Activated gamma-delta T cell treated with Interleukin-2 at 50 U/mL for 16 hours (primary cell): ENCODE data around the gene SIK1.
"Not testable (repeated sequence)": the region's sequence is repeated elsewhere in the genome, so short reads cannot be mapped to it uniquely, and the experiment has no call there.

ENCODE experiments used
- DNase-seq: peaks from one replicate; pipeline ENCODE4 v3.0.0-alpha.2; 2020

Gene SIK1

DNA sequence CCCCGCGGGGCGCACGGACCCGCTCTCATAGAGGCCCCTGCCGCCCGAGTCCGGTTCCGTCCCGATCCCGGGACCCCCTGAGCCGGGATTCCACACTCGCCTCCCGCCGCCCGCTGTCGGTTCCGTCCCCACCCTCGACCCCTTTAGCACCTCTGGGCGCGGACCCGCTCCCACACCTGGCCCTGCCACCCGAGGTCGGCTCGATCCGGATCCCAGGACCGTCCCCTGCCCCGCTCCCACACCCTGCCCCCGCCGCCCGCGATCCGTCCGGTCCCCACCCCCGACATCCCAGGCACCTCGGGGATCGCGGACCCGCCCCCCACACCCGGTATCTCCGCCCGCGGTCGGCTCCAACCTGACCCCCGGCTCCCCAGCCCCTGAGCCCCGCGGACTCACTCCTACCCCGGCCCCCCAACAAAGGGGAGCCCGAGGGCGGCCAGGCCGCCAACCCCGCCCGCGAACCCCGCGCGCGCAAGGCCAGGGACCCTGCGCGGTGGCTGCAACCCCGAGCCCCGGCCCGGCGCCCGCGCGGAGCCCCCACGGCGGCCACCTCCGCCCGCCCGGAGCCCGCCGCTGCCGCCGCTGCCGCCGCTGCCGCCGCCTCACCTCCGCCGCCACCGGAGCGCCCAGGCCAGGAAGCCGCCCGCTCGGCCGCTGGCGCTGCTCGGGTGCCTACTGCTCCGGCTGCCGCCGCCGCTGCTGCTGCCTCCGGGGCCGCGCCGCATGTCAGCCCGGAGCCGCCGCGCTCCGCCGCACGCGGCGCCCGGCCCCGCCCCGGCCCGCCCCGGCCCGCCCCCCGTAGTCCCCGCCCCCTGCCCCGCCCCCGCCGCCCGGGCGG lies at the start of gene SIK1:
SIK1 (minus strand) TSS at position 728 of the 838 bp plus-strand sequence. CDS start 953 bp downstream, outside the sequence.
- DNase-seq: not testable (repeated sequence)

GRCh38 chr21:43471597-43472242 lies 44.8 kb upstream of the SIK1 start:
- not testable (repeated sequence) for DNase-seq

GRCh38 chr21:43469719-43470458 lies 43.0 kb upstream of the SIK1 start:
- DNase-seq: not testable (repeated sequence)

- peak; percentile 1 for DNase-seq
Measured at GRCh38 chr21:43467785-43468184, 40.9 kb upstream of the SIK1 start.

DNA sequence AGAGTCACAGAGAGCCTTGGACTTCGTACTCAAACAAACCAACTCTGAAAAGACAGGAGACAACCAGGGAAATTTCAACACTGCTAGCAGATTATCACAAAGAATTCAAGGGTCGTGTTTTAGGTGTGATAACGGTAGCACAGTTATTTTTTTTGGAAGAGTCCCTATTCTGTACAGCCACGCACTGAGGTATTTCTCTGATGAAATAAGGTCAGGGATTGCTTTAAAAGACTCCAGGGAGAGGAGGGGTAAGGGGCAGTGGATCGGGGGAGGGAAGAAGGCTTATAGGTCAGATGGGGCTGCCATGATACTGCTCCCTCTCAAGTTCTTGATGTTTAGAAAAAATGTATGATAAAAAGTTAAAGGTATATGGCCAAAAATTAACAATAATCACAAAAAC lies 38.2 kb upstream of the SIK1 start:
- not testable (repeated sequence) for DNase-seq

GRCh38 chr21:43463498-43464261 lies 36.7 kb upstream of the SIK1 start:
- not testable (repeated sequence) for DNase-seq

GRCh38 chr21:43462932-43463331 lies 36.0 kb upstream of the SIK1 start:
- not testable (repeated sequence) for DNase-seq

- DNase-seq: not testable (repeated sequence)
Measured at GRCh38 chr21:43460475-43460874, 33.5 kb upstream of the SIK1 start.

DNA sequence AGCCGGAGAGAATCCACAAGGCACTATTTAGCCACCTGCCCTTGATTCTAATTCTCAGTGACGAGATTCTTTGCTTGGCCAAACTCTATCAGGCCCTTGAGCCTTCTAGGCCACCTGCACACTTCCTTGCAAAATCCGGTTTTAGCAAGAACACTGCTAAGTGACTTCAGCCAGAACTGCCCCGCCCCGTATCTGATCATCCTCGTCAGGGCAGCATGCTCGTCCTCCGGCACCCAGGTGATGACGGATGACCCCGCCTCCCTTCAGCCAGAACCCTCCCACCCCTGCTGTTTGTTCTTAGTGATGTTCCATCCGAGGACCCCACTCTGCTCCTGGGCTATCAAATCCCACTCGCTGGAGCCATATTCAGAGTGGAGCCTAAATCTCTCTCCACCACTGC lies 32.1 kb upstream of the SIK1 start:
- DNase-seq: not testable (repeated sequence)

GRCh38 chr21:43456616-43457314 lies 29.8 kb upstream of the SIK1 start:
- not testable (repeated sequence) for DNase-seq

DNA sequence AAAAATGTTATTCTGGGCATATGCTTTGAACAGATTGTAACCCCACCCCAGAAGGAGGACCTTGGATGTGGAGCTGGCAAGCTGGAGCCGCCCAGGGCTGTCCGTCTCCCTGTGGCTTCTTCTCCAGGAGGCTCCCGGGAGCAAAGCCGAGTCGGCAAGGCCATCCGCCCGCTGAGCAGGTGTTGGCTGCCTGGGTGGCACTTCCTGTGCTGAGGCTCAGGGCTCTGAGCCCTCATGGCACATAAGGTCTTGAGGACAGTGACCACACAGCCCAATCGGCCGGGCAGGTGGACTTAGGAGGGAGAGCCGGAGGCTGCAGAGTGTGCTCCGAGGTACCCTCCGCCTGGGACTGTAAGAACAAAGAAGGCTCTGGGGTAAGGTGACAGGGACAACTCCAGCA lies 28.8 kb upstream of the SIK1 start:
- DNase-seq: not testable (repeated sequence)

DNA sequence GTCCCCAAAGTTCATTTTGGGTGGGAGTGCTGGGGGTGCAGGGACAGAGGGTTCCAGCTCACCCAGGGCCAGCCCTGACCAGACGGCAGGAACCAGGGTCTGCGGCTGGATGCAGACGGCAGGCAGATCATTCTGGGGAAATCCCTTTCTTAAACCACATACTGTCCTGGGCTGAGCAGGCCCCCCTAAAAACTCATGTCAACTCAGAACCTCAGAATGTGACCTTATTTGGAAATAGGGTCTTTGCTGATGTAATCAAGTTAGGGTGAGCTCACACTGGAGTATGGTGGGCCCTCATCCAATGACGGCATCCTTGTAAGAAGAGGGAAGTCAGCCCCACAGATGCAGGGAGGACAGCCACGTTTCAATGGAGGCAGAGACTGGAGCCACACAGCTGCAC lies 27.2 kb upstream of the SIK1 start:
- DNase-seq: not testable (repeated sequence)

DNA sequence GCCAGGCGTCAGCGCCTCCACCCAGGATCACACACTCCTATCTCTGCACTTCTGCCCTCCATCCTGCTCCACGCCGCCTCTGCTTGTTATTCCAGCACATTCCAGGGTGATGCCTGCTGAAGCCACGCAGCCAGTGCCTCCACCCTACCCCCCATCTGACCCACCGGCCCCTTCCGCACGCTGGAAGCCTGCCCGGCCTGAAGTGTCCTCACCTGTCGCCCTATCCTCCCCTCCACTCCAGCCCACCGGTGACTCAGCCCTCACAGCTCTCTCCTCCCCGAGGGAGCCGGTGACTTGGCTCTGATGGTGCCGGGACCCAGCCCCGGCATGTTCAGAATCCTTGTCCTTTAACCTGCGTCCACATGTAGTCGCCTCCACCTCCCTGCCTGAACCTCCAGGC lies 24.9 kb upstream of the SIK1 start:
- DNase-seq: not testable (repeated sequence)

- DNase-seq: not testable (repeated sequence)
Measured at GRCh38 chr21:43450287-43450686, 23.4 kb upstream of the SIK1 start.

DNA sequence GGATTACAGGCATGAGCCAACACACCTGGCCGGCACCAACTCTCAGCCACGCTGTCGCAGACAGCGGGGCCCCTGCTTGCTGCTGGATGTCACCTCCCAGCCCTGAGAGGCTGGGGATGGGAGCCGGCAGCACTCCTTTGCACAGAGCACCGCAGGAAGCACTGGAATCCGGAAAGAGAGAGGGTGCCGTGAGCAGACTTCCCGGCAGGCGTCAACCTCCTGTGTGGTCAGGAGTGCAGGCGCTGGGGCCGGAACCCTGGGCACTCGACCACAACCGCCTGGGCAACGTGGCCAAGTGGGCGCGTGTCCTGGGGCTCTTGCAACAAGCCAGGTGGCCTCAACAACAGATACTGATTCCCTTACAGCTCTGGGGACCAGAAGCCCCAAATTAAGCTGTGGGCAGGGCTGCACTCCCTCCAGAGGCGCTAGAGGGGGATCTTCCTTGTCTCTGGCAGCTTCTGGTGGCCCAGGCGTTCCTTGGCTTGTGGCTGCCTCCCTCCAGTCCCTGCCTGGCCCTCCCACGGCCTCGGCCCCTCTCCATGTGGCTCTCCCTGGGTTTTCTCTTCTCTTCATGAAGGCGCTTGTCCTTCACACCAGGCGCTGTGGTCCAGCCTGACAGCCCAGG lies 20.5 kb upstream of the SIK1 start:
- not testable (repeated sequence) for DNase-seq

- DNase-seq: not testable (repeated sequence)
Measured at GRCh38 chr21:43446277-43446932, 19.5 kb upstream of the SIK1 start.

- not testable (repeated sequence) for DNase-seq
Measured at GRCh38 chr21:43444524-43444923, 17.6 kb upstream of the SIK1 start.

GRCh38 chr21:43442571-43442970 lies 15.6 kb upstream of the SIK1 start:
- DNase-seq: not testable (repeated sequence)

DNA sequence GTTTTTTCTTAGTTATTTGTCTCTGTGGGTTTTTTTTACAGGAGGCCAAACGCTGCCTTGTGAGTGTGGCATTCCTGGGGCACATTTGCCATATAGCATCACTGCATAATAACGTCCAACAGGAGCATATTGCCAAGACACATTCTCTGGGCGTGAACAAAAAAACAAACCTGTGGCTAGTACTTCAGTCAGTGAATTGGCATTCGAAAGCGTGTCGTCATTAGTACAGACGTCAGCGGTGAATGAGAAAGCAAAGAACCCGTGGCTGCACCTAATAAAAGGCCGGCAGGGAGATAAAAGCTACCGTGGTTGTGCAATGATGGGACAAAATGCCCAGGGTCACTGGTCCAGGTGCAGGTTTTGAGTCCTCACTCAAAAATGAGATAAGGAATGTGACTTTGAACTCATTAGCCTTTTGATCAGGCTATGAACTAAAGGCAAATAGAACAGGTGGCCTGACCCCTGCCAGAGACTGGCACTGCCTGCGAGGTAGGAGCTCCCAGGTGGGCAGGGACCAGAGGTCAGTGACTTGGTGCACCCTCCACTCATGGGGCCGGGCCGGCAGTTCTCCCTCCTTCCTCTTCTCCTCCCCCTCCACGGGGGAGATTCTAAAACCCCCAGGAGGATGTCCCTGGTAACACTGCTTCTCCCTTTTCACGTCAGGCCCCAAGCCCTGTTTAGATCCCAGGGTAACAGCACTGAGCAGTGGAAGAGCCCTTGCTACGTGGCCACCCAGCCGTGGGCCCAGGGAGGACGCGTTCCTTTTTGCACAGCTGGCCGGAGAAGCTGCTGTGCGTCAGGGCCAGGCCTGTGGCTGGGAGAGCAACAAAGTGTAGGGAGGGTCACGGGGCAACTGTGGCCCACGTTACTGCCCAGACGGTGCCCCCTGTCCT lies 14.2 kb upstream of the SIK1 start:
- not testable (repeated sequence) for DNase-seq
